ENCODE results near the gene OTOP2.

The OTOP2 gene

DNA sequence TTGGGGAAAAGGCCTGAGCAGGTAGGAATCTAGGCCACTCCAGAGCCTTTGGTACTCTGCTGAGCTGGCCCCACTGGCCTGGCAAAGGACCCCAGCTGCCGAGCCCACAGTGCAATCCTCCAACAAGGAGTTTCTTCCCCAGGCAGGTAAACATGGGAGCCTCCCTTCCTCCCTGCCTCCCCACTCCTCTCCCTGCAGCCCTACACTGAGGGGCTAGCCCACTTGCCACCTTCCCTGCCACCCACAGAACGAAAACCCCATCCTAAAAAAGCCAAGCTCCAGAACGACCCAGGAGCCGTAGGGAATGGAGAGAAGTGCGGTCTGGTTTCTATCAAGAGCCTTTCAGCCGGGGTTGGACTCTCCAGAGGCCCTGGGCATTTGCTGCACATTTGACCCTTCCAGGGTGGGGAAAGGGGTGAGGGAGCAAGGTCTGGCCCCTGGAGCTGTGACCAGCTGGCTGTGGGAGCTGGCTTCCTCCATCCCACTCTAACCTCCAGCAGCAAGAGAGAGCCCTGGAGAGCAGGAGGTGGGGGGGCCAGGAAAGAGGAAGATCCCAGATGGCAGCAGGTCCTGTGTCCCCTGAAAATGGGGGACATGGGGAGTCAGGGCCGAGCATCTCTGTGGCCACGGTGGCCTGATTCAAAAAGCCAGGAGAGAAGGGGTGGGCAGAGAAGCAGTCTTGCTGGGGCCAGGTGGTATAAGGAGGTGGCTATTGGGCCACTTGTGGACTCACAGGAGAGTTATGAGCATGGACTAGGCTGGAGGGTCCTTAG, 47.2 kb downstream of the OTOP2 start (continued):
- no peak for TF ChIP-seq ZNF391 (tag by site-specific recombination; IDR thresholded peaks at IDR 0.05; ENCODE audit: borderline replicate concordance, low read depth)
- peak; percentile 27; the same call in 1 of the 2 replicates for TF ChIP-seq ZNF600 (tag by site-specific recombination; IDR thresholded peaks at IDR 0.05)
- TF ChIP-seq, protein P1, sequence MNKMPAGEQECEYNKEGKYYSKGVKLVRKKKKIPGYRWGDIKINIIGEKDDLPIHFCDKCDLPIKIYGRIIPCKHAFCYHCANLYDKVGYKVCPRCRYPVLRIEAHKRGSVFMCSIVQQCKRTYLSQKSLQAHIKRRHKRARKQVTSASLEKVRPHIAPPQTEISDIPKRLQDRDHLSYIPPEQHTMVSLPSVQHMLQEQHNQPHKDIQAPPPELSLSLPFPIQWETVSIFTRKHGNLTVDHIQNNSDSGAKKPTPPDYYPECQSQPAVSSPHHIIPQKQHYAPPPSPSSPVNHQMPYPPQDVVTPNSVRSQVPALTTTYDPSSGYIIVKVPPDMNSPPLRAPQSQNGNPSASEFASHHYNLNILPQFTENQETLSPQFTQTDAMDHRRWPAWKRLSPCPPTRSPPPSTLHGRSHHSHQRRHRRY (tag by site-specific recombination; IDR thresholded peaks at IDR 0.05): no peak
- no peak for TF ChIP-seq ZNF785 (tag by site-specific recombination; IDR thresholded peaks at IDR 0.05)
- no peak for TF ChIP-seq ZNF24 (tag by site-specific recombination; IDR thresholded peaks at IDR 0.05)
- TF ChIP-seq ZNF16 (tag by site-specific recombination; IDR thresholded peaks at IDR 0.05; ENCODE audit: low read depth): no peak
- no peak for TF ChIP-seq ZNF248 (tag by site-specific recombination; IDR thresholded peaks at IDR 0.05)
- no peak for TF ChIP-seq ZXDB (tag by site-specific recombination; IDR thresholded peaks at IDR 0.05)
- TF ChIP-seq ZSCAN30 (tag by site-specific recombination; IDR thresholded peaks at IDR 0.05): no peak
- TF ChIP-seq PRDM1 (tag by site-specific recombination; IDR thresholded peaks at IDR 0.05): no peak
- peak; percentile 62 for TF ChIP-seq ZBTB17 (tag by site-specific recombination; IDR thresholded peaks at IDR 0.05)
- TF ChIP-seq ZFHX2 (tag by site-specific recombination; conservative IDR thresholded peaks at IDR 0.05): peak; percentile 8; the same call in 1 of the 2 replicates
- peak; percentile 36; the same call in 1 of the 2 replicates for TF ChIP-seq WT1 (tag by site-specific recombination; IDR thresholded peaks at IDR 0.05)
- no peak for TF ChIP-seq ZNF157 (tag by site-specific recombination; IDR thresholded peaks at IDR 0.05)
- TF ChIP-seq, protein P2, sequence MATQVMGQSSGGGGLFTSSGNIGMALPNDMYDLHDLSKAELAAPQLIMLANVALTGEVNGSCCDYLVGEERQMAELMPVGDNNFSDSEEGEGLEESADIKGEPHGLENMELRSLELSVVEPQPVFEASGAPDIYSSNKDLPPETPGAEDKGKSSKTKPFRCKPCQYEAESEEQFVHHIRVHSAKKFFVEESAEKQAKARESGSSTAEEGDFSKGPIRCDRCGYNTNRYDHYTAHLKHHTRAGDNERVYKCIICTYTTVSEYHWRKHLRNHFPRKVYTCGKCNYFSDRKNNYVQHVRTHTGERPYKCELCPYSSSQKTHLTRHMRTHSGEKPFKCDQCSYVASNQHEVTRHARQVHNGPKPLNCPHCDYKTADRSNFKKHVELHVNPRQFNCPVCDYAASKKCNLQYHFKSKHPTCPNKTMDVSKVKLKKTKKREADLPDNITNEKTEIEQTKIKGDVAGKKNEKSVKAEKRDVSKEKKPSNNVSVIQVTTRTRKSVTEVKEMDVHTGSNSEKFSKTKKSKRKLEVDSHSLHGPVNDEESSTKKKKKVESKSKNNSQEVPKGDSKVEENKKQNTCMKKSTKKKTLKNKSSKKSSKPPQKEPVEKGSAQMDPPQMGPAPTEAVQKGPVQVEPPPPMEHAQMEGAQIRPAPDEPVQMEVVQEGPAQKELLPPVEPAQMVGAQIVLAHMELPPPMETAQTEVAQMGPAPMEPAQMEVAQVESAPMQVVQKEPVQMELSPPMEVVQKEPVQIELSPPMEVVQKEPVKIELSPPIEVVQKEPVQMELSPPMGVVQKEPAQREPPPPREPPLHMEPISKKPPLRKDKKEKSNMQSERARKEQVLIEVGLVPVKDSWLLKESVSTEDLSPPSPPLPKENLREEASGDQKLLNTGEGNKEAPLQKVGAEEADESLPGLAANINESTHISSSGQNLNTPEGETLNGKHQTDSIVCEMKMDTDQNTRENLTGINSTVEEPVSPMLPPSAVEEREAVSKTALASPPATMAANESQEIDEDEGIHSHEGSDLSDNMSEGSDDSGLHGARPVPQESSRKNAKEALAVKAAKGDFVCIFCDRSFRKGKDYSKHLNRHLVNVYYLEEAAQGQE (tag by site-specific recombination; IDR thresholded peaks at IDR 0.05): no peak
- TF ChIP-seq SP3 (tag by site-specific recombination; IDR thresholded peaks at IDR 0.05): no peak
- TF ChIP-seq, protein P3, sequence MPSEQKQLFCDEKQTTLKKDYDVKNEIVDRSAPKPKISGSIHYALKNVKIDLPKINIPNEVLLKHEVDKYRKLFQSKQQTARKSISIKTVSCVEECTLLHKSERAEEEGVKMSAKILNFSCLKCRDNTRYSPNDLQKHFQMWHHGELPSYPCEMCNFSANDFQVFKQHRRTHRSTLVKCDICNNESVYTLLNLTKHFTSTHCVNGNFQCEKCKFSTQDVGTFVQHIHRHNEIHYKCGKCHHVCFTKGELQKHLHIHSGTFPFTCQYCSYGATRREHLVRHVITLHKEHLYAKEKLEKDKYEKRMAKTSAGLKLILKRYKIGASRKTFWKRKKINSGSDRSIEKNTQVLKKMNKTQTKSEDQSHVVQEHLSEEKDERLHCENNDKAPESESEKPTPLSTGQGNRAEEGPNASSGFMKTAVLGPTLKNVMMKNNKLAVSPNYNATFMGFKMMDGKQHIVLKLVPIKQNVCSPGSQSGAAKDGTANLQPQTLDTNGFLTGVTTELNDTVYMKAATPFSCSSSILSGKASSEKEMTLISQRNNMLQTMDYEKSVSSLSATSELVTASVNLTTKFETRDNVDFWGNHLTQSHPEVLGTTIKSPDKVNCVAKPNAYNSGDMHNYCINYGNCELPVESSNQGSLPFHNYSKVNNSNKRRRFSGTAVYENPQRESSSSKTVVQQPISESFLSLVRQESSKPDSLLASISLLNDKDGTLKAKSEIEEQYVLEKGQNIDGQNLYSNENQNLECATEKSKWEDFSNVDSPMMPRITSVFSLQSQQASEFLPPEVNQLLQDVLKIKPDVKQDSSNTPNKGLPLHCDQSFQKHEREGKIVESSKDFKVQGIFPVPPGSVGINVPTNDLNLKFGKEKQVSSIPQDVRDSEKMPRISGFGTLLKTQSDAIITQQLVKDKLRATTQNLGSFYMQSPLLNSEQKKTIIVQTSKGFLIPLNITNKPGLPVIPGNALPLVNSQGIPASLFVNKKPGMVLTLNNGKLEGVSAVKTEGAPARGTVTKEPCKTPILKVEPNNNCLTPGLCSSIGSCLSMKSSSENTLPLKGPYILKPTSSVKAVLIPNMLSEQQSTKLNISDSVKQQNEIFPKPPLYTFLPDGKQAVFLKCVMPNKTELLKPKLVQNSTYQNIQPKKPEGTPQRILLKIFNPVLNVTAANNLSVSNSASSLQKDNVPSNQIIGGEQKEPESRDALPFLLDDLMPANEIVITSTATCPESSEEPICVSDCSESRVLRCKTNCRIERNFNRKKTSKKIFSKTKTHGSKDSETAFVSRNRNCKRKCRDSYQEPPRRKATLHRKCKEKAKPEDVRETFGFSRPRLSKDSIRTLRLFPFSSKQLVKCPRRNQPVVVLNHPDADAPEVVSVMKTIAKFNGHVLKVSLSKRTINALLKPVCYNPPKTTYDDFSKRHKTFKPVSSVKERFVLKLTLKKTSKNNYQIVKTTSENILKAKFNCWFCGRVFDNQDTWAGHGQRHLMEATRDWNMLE (tag by site-specific recombination; conservative IDR thresholded peaks at IDR 0.05; ENCODE audit: low read depth): no peak
- no peak for TF ChIP-seq ZNF423 (tag by site-specific recombination; IDR thresholded peaks at IDR 0.05)
- TF ChIP-seq, protein P4, sequence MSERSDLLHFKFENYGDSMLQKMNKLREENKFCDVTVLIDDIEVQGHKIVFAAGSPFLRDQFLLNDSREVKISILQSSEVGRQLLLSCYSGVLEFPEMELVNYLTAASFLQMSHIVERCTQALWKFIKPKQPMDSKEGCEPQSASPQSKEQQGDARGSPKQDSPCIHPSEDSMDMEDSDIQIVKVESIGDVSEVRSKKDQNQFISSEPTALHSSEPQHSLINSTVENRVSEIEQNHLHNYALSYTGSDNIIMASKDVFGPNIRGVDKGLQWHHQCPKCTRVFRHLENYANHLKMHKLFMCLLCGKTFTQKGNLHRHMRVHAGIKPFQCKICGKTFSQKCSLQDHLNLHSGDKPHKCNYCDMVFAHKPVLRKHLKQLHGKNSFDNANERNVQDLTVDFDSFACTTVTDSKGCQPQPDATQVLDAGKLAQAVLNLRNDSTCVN (tag by site-specific recombination; optimal IDR thresholded peaks at IDR 0.05): no peak
- no peak for TF ChIP-seq ZNF596 (tag by site-specific recombination; IDR thresholded peaks at IDR 0.05)
- TF ChIP-seq, protein P5, sequence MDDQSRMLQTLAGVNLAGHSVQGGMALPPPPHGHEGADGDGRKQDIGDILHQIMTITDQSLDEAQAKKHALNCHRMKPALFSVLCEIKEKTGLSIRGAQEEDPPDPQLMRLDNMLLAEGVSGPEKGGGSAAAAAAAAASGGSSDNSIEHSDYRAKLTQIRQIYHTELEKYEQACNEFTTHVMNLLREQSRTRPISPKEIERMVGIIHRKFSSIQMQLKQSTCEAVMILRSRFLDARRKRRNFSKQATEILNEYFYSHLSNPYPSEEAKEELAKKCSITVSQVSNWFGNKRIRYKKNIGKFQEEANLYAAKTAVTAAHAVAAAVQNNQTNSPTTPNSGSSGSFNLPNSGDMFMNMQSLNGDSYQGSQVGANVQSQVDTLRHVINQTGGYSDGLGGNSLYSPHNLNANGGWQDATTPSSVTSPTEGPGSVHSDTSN (CRISPR knock-in tag; IDR thresholded peaks at IDR 0.05): no peak
- TF ChIP-seq RBAK (tag by site-specific recombination; IDR thresholded peaks at IDR 0.05): no peak
- TF ChIP-seq HOXD13 (CRISPR knock-in tag; IDR thresholded peaks at IDR 0.05; ENCODE audit: borderline replicate concordance): no peak
- no peak for TF ChIP-seq YY2 (tag by site-specific recombination; IDR thresholded peaks at IDR 0.05)
- no peak for TF ChIP-seq OVOL3 (tag by site-specific recombination; IDR thresholded peaks at IDR 0.05)
- TF ChIP-seq, protein P6, sequence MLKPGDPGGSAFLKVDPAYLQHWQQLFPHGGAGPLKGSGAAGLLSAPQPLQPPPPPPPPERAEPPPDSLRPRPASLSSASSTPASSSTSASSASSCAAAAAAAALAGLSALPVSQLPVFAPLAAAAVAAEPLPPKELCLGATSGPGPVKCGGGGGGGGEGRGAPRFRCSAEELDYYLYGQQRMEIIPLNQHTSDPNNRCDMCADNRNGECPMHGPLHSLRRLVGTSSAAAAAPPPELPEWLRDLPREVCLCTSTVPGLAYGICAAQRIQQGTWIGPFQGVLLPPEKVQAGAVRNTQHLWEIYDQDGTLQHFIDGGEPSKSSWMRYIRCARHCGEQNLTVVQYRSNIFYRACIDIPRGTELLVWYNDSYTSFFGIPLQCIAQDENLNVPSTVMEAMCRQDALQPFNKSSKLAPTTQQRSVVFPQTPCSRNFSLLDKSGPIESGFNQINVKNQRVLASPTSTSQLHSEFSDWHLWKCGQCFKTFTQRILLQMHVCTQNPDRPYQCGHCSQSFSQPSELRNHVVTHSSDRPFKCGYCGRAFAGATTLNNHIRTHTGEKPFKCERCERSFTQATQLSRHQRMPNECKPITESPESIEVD (tag by site-specific recombination; IDR thresholded peaks at IDR 0.05): no peak

All from HEK293 (cell line).